GM12891 (cell line): ENCODE data around the gene LPIN1.

ENCODE experiments used
- POLR2A ChIP-seq: IDR thresholded peaks from 2 replicates; pipeline ENCODE4 v1.6.1; 2011; ENCODE audit warnings: low read depth, low read length, control low read depth
- POLR2AphosphoS5 ChIP-seq: IDR thresholded peaks from 2 replicates; pipeline ENCODE4 v1.6.1; 2011; ENCODE audit warnings: low read depth, low read length, control low read depth

- TF ChIP-seq POLR2A (no peak), POLR2AphosphoS5 (no peak)
Measured at GRCh38 chr2:11713815-11714214, 32.6 kb upstream of the LPIN1 start.
